AG04449 (cell line): ENCODE data around the gene HECTD4.
A peak's percentile ranks its signal among the peaks of the same experiment; 100 is the strongest.
"Not testable (repeated sequence)": the region's sequence is repeated elsewhere in the genome, so short reads cannot be mapped to it uniquely, and the experiment has no call there.

Experiments
- CTCF ChIA-PET: fragments of 350-600 bp; formaldehyde crosslinking; extraction: SDS; loops from one replicate; lab custom pipeline; 2021; ENCODE audit warnings: antibody characterized with exemption; lab: Yijun Ruan, JAX
- POLR2A ChIA-PET: fragments of 400-600, 350-600 bp; formaldehyde crosslinking; extraction: SDS; loops from one replicate; lab custom pipeline; 2020; ENCODE audit warnings: antibody characterized with exemption, inconsistent platforms; lab: Yijun Ruan, JAX
- DNase-seq: peaks from one replicate; pipeline ENCODE4 v3.0.0-alpha.2; 2010; ENCODE audit warnings: low read depth, low spot score
- H3K4me3 ChIP-seq: 2 replicates; pipeline ENCODE4 v1.5.1; 2011; ENCODE audit warnings: low read depth, mild to moderate bottlenecking, control low read depth, low read length
- CTCF ChIP-seq: IDR thresholded peaks from one replicate; pipeline ENCODE4 v1.5.1; 2011; ENCODE audit warnings: mild to moderate bottlenecking, moderate library complexity, low read length, control low read depth, inconsistent platforms; ENCODE audit not compliant: insufficient read depth; ENCODE audit errors: missing control alignments

HECTD4 gene

GRCh38 chr12:112349431-112349830 is 32.8 kb downstream of the HECTD4 start:
- no peak overlapping the region for H3K4me3 ChIP-seq
- CTCF ChIA-PET, result no interaction called here
- TF ChIP-seq CTCF, result no peak
- no peak for DNase-seq
- POLR2A ChIA-PET, result no interaction called here

- H3K4me3 ChIP-seq, DNase-seq, POLR2A ChIA-PET, CTCF ChIA-PET: not testable (repeated sequence)
These were observed 33.3 kb downstream of the HECTD4 start for GRCh38 chr12:112348926-112349325.

- H3K4me3 ChIP-seq, result no peak overlapping the region
- CTCF ChIA-PET, result interaction anchor here (1.2 kb wide), 1 partner anchor 9 kb away, joined by 4 read pairs; no protein-coding TSS in a partner anchor
- DNase-seq, result peak; percentile 74
- POLR2A ChIA-PET, result no interaction called here
- TF ChIP-seq CTCF, result no peak
These were observed 34.6 kb downstream of the HECTD4 start for GRCh38 chr12:112347581-112347982.

- no peak for DNase-seq
- H3K4me3 ChIP-seq, result no peak overlapping the region
- ChIA-PET CTCF (no interaction called here), POLR2A (no interaction called here)
- TF ChIP-seq CTCF, result no peak
These were observed 36.0 kb downstream of the HECTD4 start for GRCh38 chr12:112346194-112346593.

GRCh38 chr12:112344220-112344619 is 38.0 kb downstream of the HECTD4 start:
- H3K4me3 ChIP-seq, result no peak overlapping the region
- no peak for TF ChIP-seq CTCF
- ChIA-PET POLR2A (no interaction called here), CTCF (interaction anchor here (0.6 kb wide), 1 partner anchor 27 kb away, joined by 3 read pairs; no protein-coding TSS in a partner anchor)
- no peak for DNase-seq

GRCh38 chr12:112342587-112342986 is 39.6 kb downstream of the HECTD4 start:
- ChIA-PET POLR2A (no interaction called here), CTCF (interaction anchor here (1.1 kb wide), 1 partner anchor 10 kb away, joined by 3 read pairs; no protein-coding TSS in a partner anchor)
- H3K4me3 ChIP-seq, result no peak overlapping the region
- no peak for TF ChIP-seq CTCF
- no peak for DNase-seq
